Stimulated activated naive CD8-positive, alpha-beta T cell treated with anti-CD3 and anti-CD28 coated beads, Interleukin-15, amount 100 ng/mL, for 72 hours (primary cell): ENCODE data around the gene DYRK1A.
"Not testable (repeated sequence)": the region's sequence is repeated elsewhere in the genome, so short reads cannot be mapped to it uniquely, and the experiment has no call there.

Experiments
- ATAC-seq: fragments of 150-1000 bp; cut with Tn5 transposase; 2 replicates; pipeline ENCODE4 v1.10.0; 2021; ENCODE audit warnings: mild to moderate bottlenecking, moderate library complexity
- DNase-seq, 2 donors: peaks; one replicate each; pipeline ENCODE4 v3.0.0; 2021 to 2022
- H3K27ac Mint-ChIP-seq, 2 donors: one replicate each; pipeline ENCODE4 v1.8.0; 2022; ENCODE audit warnings: mild to moderate bottlenecking in 2 of 2, mixed read lengths in 2 of 2, moderate library complexity in 2 of 2
- H3K27me3 Mint-ChIP-seq: one replicate; pipeline ENCODE4 v1.8.0; 2022; ENCODE audit warnings: mixed read lengths
- H3K4me1 Mint-ChIP-seq: one replicate; pipeline ENCODE4 v1.8.0; 2022; ENCODE audit warnings: mild to moderate bottlenecking, mixed read lengths
- H3K4me3 Mint-ChIP-seq, 2 donors: one replicate each; pipeline ENCODE4 v1.8.0; 2022; ENCODE audit warnings: mild to moderate bottlenecking in 2 of 2, mixed read lengths in 2 of 2, moderate library complexity in 1 of 2
- H3K9me3 Mint-ChIP-seq, 2 donors: one replicate each; pipeline ENCODE4 v1.8.0; 2022; ENCODE audit warnings: mixed read lengths in 2 of 2

Gene DYRK1A

DNA sequence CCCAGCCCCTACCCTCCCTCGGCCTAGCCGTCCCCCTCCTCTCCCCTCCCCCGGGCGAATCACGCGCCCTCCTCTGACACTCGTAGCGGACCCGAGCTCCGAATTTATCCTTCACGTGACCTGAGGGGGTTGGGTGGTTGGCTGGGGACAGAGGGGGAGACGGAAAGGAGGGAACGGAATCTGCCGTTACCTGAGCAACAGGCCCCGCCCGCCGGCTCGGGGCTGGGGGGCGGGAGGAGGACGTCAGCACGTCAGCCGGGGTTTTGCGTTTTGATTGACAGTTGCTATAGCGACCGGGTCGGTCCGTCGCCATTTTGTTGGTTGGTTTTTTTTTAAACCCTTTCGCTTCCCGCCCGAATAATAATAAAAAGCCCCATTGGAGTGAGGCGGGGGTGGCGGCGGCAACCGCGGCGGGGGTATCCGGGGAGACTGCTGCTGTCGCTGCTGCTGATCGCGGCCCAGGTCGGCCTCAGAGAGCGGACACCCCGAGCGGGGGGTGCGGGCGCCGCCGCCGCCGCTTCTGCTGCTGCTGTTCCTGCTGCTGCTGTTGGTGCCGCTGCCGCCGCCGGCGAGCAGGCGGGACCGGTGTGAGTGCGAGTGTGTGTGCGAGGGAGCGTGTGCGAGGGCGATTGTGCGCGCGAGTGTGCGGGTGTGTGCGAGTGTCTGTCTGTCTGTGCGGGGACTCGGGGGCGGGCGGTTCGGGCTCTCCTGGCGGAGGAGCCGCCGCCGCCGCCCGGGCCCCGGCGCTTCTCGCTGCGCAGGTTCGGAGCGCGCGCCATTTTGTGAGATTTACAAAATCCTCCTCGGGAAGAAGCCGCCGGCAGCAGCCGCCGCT lies at the start of gene DYRK1A:
TSS of gene DYRK1A (plus strand) at position 292 of the 835 bp plus-strand sequence. CDS start 53,602 bp downstream, outside the sequence.
- H3K4me3 Mint-ChIP-seq, result peak within 1 kb of the TSS; percentile 98 to 99
- H3K4me1 Mint-ChIP-seq, result peaks cover 35% of the 10 kb centered on the region
- H3K9me3 Mint-ChIP-seq, result no peaks in the 10 kb centered on the region
- H3K27me3 Mint-ChIP-seq, result no peaks in the 10 kb centered on the region
- peak within 1 kb of the TSS; percentile 100 for H3K27ac Mint-ChIP-seq
- DNase-seq (peak; percentile 95 to 98), ATAC-seq (peak; percentile 86)

DNA sequence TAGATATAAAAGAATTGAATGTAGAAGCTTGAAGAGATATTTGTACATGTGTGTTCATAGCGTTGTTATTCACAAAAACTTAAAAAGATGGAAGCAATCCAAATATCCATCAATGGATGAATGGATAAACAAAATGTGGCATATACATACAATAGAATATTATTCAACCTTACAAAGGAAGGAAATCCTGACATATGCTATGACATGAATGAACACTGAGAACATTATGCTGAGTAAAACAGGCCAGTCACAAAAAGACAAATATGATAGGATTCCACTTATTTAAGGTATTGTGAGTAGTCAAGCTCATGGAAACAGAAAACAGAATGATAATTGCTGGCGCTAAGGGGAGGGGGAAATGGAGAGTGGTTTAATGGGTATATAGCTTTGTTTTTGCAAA lies 47.0 kb upstream of the DYRK1A start:
- DNase-seq (no peak), ATAC-seq (no peak)
- Mint-ChIP-seq H3K27ac (no peak overlapping the region), H3K27me3 (no peaks in the 10 kb centered on the region), H3K9me3 (peaks cover 7% of the 10 kb centered on the region in 2 donors), H3K4me1 (no peaks in the 10 kb centered on the region), H3K4me3 (no peak overlapping the region)

DNA sequence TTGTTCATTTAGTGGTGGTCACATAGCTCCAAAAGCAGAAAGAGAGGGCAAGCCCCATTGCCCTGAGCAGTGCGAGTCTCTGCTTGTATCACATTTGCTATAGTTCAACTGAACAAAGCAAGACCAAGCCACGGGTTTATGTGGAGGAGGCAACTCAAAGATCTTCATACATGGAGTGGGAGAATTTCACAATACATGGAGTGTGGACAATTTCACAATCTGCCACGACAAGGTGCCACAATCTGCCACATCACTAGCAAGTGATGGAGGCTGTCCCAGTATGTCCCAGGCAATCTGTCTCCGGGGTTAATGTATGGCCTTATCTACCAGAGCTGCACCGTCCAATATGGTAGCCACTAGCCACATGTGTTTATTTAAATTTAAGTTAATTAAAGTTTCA lies 44.5 kb upstream of the DYRK1A start:
- no peaks in the 10 kb centered on the region for H3K27me3 Mint-ChIP-seq
- no peak overlapping the region for H3K4me3 Mint-ChIP-seq
- DNase-seq (no peak), ATAC-seq (no peak)
- H3K4me1 Mint-ChIP-seq, result no peaks in the 10 kb centered on the region
- peaks cover 3 to 7% of the 10 kb centered on the region in 2 donors for H3K9me3 Mint-ChIP-seq
- H3K27ac Mint-ChIP-seq, result no peak overlapping the region

DNA sequence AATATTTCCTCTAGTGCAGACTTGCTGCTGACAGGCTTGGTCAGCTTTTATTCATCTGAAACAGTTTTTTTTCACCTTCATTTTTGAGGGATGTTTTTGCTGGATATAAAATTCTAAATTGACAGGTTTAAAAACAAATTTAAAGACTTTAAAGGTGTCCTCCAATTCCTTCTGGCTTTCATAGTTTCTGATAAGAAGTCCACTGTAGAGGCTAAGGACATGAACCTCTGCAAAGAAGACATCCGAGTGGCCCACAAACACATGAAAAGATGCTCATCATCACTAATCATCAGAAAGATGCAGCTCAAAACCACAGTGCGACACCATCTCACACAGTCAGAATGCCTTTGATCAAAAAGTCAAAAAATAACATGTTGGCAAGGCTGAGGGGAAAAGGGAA lies 42.0 kb upstream of the DYRK1A start:
- Mint-ChIP-seq H3K27me3 (no peaks in the 10 kb centered on the region), H3K4me3 (no peak overlapping the region), H3K4me1 (no peaks in the 10 kb centered on the region), H3K27ac (no peak overlapping the region), H3K9me3 (peaks cover 0 to 6% of the 10 kb centered on the region in 2 donors)
- DNase-seq (no peak), ATAC-seq (no peak)

DNA sequence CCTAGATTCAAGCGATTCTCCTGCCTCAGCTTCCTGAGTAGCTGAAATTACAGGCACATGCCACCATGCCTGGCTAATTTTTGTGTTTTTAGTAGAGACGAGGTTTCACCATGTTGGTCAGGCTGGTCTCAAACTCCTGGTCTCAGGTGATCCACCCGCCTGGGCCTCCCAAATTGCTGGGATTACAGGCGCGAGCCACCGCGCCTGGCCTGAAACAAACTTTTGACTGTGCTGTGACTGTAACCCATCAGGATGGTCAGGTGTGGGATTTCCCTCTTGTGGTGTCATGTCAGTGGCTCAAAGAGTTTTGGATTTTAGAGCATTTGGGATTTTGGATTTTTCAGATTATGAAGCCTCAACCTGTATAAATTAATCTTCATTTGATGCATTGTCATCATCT lies 38.4 kb upstream of the DYRK1A start:
- H3K4me3 Mint-ChIP-seq, H3K9me3 Mint-ChIP-seq, H3K4me1 Mint-ChIP-seq, H3K27ac Mint-ChIP-seq, H3K27me3 Mint-ChIP-seq, ATAC-seq: not testable (repeated sequence)
- peak in 1 of 2 donors; percentile 10 for DNase-seq

DNA sequence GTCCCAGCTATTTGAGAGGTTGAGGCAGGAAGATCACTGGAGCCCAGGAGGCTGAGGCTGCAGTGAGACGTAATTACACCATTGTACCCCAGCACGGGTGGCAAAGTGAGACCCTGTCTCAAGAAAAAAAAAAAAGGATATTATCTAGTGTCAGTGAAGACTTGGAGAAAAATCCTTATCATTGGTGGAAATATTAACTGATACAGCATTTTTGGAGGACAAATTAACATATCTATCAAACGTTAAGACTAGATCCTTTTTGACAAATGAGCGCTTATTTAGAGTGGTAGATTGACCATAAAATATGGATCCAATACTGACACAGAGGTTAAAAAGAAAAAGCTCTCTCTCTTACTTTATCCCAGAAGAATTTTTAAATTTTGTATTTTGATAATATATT lies 35.2 kb upstream of the DYRK1A start:
- Mint-ChIP-seq H3K4me1 (no peaks in the 10 kb centered on the region), H3K4me3 (no peak overlapping the region), H3K27me3 (no peaks in the 10 kb centered on the region), H3K27ac (no peak overlapping the region), H3K9me3 (no peaks in the 10 kb centered on the region)
- DNase-seq, result no peak
- no peak for ATAC-seq

DNA sequence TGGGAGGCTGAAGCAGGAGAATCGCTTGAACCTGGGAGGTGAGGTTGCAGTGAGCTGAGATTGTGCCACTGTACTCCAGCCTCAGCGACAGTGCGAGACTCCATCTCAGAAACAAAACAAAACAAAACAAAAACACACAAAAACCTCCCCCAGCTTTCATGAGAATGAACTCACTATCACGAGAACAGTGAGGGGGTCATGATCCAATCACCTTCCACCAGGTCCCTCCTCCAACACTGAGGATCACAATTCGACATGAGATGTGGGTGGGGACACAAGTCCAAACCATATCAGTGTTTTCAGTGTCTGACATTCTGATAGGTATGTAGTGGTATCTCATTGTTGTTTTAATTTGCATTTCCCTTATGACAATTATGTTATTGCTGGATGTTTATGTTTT lies 31.5 kb upstream of the DYRK1A start:
- Mint-ChIP-seq H3K27me3 (no peaks in the 10 kb centered on the region), H3K27ac (no peak overlapping the region), H3K4me3 (no peak overlapping the region), H3K4me1 (peaks cover 9% of the 10 kb centered on the region), H3K9me3 (no peaks in the 10 kb centered on the region)
- DNase-seq (no peak), ATAC-seq (no peak)

DNA sequence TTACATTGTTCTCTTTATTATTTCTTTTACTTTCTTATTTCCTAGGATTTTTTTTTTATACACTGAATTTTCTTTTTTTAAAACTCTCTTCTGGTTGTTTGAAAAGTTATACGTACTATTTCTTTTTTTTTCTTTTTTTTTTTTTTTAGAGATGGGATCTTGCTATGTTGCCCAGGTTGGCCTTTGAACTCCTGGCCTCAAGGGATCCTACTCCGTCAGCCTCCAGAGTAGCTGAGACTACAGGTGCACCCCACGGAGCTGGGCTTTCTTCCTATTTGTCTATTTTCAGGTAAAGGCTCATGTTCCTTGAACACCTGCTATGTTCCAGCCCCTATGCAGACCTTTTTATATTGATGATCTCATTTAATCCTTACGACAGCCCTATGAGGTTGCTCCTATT lies 29.4 kb upstream of the DYRK1A start:
- peaks cover 7% of the 10 kb centered on the region in 2 donors for H3K9me3 Mint-ChIP-seq
- no peak overlapping the region for H3K27ac Mint-ChIP-seq
- DNase-seq (no peak), ATAC-seq (no peak)
- no peaks in the 10 kb centered on the region for H3K27me3 Mint-ChIP-seq
- no peak overlapping the region for H3K4me3 Mint-ChIP-seq
- H3K4me1 Mint-ChIP-seq, result peaks cover 9% of the 10 kb centered on the region

DNA sequence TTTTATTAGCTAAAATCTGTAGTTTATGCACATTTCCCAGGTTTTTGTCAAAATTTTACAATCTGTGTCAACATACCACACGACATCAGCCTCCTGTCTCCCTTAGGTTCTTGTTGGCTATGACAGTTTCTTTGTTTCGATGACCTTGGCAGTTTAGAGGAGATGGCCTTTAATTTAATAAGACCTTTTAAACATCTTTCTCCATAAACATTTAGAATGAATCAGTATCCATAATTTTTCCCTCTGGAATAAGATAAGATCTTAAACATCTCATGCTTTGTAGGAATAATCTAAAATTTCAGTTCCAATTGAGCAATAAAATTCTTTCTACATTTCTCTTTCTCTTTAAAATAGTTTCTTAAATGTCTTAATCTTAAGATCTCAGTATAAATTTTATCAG lies 28.7 kb upstream of the DYRK1A start:
- Mint-ChIP-seq H3K9me3 (peaks cover 10 to 11% of the 10 kb centered on the region in 2 donors), H3K4me3 (no peak overlapping the region), H3K4me1 (peaks cover 9% of the 10 kb centered on the region), H3K27ac (no peak overlapping the region), H3K27me3 (no peaks in the 10 kb centered on the region)
- ATAC-seq, result no peak
- DNase-seq, result no peak

DNA sequence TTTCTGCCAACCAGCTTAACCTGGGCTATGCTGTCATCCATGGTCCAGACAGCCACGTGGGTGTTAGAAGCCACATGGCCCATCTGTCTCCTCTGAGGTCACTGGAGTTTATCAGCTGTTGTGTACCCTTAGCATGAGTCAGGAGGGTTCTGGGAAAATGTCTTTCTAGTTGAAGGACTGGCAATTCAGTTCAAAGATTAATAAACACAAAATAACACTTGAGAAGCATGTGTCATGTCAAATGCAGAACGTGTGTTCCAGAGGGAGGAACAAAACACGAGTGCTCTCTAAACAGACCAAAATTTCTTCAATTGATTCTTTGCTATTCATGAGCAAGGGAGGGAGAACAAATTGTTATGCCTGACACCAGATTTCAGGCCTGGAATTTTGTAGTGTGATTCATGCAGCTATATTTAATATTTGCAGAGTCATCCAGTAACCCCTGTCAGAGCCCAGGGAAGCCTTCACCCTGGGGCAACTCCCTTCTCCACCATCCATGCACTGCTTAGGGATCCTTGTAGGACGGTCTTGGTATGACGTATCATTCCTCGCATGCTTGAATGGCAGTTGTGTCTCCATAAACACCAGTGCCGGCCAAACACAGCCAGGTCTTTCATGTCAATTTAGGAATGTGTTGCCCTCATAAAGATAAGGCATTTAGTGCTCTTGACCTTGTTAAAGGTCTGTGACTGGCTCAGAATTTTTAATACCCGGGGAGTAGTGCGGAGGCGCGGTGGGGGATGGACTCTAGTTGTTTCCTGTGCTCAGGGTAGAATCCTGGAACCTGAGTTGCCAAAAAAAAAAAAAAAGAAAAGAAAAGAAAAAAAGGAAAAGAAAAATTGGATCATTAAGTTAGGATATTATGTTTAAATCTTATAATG lies 27.7 kb upstream of the DYRK1A start:
- Mint-ChIP-seq H3K4me3 (no peak overlapping the region), H3K4me1 (peaks cover 9% of the 10 kb centered on the region), H3K9me3 (peaks cover 10 to 11% of the 10 kb centered on the region in 2 donors), H3K27me3 (no peaks in the 10 kb centered on the region), H3K27ac (no peak overlapping the region)
- DNase-seq, result no peak
- no peak for ATAC-seq

DNA sequence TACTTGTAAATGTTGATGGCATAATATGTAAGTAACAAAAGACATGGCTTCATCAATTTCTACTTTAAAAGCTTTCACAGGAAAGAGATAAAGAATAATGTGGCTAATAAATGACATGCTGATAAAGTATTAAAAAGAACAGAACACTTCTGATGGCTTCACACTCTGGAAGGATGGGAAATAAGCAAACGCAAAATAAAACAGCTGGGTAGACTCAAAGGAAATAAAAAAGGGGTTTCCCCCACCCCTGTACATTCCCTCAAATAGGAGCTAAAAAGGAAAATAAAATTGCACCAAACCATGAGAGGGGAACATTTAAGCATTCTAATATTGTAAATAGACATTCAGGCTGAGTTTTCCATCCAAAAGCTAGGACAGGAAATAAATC lies 27.0 kb upstream of the DYRK1A start:
- H3K27ac Mint-ChIP-seq, result no peak overlapping the region
- no peak for ATAC-seq
- no peak overlapping the region for H3K4me3 Mint-ChIP-seq
- no peaks in the 10 kb centered on the region for H3K27me3 Mint-ChIP-seq
- peaks cover 10 to 11% of the 10 kb centered on the region in 2 donors for H3K9me3 Mint-ChIP-seq
- DNase-seq, result no peak
- H3K4me1 Mint-ChIP-seq, result peaks cover 9% of the 10 kb centered on the region

DNA sequence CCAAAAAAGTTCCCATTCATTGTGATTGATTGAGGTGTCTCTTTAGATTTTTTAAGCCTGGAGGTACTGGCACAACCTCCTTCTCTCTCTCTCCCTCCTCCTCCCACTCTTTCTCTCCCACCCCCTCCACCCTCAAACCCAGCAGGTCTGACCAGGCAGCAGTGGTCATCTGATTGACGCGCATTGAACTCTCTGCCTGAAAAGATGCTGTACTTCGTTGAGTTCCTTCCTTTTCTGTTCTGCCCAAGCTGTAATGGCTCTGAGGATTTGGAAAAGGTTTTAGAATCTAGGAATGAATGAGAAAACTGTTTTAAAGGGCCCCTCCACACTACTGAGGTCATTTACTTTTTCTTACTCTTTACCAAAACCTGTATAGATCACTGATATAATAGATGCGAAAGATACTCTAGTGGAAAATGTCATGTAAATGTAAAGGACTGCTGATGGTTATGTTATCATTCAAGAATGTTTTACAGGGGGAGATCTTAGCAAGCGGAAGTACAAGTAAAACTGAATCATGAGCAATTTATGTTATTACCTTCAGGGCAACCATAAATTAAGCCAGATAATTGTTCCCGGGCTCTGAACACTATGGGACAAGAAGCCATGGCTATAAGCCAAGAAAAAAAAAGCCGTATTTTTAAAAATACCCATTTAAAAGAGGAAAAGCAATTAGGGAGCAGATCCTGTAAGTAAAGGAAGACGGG lies 25.2 kb upstream of the DYRK1A start:
- H3K27ac Mint-ChIP-seq, result no peak overlapping the region
- H3K4me1 Mint-ChIP-seq, result peaks cover 9% of the 10 kb centered on the region
- ATAC-seq (no peak), DNase-seq (no peak)
- H3K9me3 Mint-ChIP-seq, result peaks cover 10 to 11% of the 10 kb centered on the region in 2 donors
- no peaks in the 10 kb centered on the region for H3K27me3 Mint-ChIP-seq
- no peak overlapping the region for H3K4me3 Mint-ChIP-seq

DNA sequence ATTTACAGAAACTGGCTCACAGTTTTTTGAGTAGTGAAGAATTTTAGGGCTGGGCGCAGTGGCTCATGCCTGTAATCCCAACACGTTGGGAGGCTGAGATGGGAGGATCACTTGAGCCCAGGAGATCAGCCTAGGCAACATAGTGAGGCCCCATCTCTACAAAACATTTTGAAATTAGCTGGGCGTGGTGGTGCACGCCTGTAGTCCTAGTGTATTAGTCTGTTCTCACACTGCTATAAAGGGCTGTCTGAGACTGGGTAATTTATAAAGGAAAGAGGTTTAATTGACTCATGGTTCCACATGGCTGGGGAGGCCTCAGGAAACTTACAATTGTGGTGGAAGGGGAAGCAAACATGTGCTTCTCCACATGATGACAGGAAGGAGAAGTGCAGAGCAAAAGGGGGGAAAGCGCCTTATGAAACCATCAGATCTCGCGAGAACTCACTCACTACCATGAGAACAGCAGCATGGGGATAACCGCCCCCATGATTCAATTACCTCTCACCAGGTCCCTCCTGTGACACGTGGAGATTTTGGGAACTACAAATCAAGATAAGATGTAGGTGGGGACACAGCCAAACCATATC lies 24.4 kb upstream of the DYRK1A start:
- Mint-ChIP-seq H3K9me3 (peaks cover 14 to 17% of the 10 kb centered on the region in 2 donors), H3K27ac (no peak overlapping the region), H3K4me1 (peaks cover 9% of the 10 kb centered on the region), H3K27me3 (no peaks in the 10 kb centered on the region), H3K4me3 (no peak overlapping the region)
- DNase-seq (no peak), ATAC-seq (no peak)

DNA sequence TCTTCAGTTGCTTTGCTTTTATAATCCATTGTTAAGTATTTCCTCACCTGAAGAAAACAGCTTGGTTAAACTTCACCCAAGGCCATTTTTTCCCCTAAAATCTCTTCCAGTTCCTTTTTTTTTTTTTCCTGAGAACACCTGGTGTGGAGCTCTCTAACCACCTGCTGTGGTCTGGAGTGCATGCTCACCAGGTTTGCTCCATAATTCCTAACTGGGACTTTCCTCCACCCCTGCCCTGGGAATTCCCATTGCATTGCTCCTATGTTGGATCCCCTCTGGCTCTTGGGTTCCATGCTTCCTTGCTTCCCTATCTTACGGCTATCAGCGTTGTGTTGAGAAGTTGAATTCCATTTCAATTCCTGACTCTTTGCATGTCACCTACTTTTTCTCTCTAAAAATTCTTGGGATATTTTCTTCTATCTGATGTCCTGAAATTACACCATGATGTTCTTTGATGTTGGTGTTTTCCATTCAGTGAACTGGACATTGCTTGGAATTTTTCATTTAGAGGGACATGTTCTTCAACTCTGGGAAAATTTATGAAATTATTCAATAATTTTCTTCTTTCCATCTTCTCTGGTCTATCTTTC lies 19.6 kb upstream of the DYRK1A start:
- ATAC-seq (no peak), DNase-seq (no peak)
- H3K9me3 Mint-ChIP-seq, result peaks cover 33 to 40% of the 10 kb centered on the region in 2 donors

DNA sequence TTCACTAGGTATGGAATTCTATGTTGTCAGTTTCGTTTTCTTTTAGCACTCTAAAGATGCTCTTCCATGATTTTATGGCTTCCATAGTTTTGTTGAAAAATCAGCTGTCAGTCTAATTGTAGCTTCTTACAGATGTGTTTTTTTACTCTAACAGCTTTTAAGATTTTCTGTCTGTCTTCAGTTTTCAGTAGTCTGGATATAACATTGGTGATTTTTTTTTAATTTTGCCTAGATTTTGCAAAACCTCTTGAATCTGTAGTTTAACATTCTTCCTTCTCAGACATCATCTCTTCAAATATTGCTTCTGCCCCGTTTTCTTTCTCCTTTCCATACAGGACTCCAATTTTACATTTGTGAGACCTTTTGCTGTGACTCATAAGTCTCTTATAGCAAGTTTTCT lies 17.9 kb upstream of the DYRK1A start:
- no peak overlapping the region for H3K4me3 Mint-ChIP-seq
- no peaks in the 10 kb centered on the region for H3K27me3 Mint-ChIP-seq
- no peak overlapping the region for H3K27ac Mint-ChIP-seq
- no peak for ATAC-seq
- H3K4me1 Mint-ChIP-seq, result no peaks in the 10 kb centered on the region
- DNase-seq, result no peak
- H3K9me3 Mint-ChIP-seq, result peaks cover 28 to 35% of the 10 kb centered on the region in 2 donors

More for the DNA sequence above, 19.6 kb upstream of the DYRK1A start:
- Mint-ChIP-seq H3K4me3 (no peak overlapping the region), H3K27ac (no peak overlapping the region), H3K27me3 (no peaks in the 10 kb centered on the region), H3K4me1 (no peaks in the 10 kb centered on the region)
